Activated naive CD8-positive, alpha-beta T cell treated with anti-CD3 and anti-CD28 coated beads, Interleukin-2, amount 50 U/mL, for 16 hours (primary cell): ENCODE data around the gene PTGFRN.

ENCODE experiments used
- DNase-seq: peaks from one replicate; pipeline ENCODE4 v3.0.0-alpha.2; 2020; ENCODE audit warnings: low read depth, low spot score

PTGFRN gene

GRCh38 chr1:116887212-116887611, 22.5 kb upstream of the PTGFRN start:
- no peak for DNase-seq

GRCh38 chr1:116889380-116889779, 20.3 kb upstream of the PTGFRN start:
- no peak for DNase-seq

GRCh38 chr1:116891396-116892079, 18.2 kb upstream of the PTGFRN start:
- DNase-seq = no peak

GRCh38 chr1:116895073-116895472, 14.6 kb upstream of the PTGFRN start:
- DNase-seq = no peak

- no peak for DNase-seq
Observed at GRCh38 chr1:116899529-116899928, 10.2 kb upstream of the PTGFRN start.

- DNase-seq = no peak
Observed at GRCh38 chr1:116900471-116901365, 9.0 kb upstream of the PTGFRN start.

- DNase-seq = no peak
Observed at GRCh38 chr1:116902027-116902426, 7.7 kb upstream of the PTGFRN start.

- no peak for DNase-seq
Observed at GRCh38 chr1:116902723-116903383, 6.9 kb upstream of the PTGFRN start.

- DNase-seq = no peak
Observed at GRCh38 chr1:116904791-116905320, 4.9 kb upstream of the PTGFRN start.

GRCh38 chr1:116906812-116907211, 2.9 kb upstream of the PTGFRN start:
- DNase-seq = no peak

- DNase-seq = no peak
Observed at GRCh38 chr1:116907351-116907750, 2.4 kb upstream of the PTGFRN start.

- DNase-seq = no peak
Observed at GRCh38 chr1:116908266-116908665, 1.4 kb upstream of the PTGFRN start.

- no peak for DNase-seq
Observed at GRCh38 chr1:116908820-116909511, 750 bp upstream of the PTGFRN start.

- DNase-seq = no peak
Observed at GRCh38 chr1:116910379-116911187, 867 bp downstream of the PTGFRN start.

- DNase-seq = no peak
Observed at GRCh38 chr1:116911188-116911553, 1.5 kb downstream of the PTGFRN start.

GRCh38 chr1:116911779-116912469, 2.2 kb downstream of the PTGFRN start:
- no peak for DNase-seq

- no peak for DNase-seq
Observed at GRCh38 chr1:116912846-116913245, 3.1 kb downstream of the PTGFRN start.

- DNase-seq = no peak
Observed at GRCh38 chr1:116913941-116914340, 4.2 kb downstream of the PTGFRN start.

- no peak for DNase-seq
Observed at GRCh38 chr1:116914667-116915066, 5.0 kb downstream of the PTGFRN start.

GRCh38 chr1:116915086-116915661, 5.5 kb downstream of the PTGFRN start:
- no peak for DNase-seq
